ENCODE measurements around the gene CRK. TPM values are rescaled to one million over a fixed set of nuclear protein-coding genes. Genes with fewer than 3 reads are reported as not detected.

Gene CRK
- total and polyA plus RNA-seq, 7 donors = 26.4 to 60.4 (median 34.7) TPM

- no peak for TF ChIP-seq CTCF (IDR thresholded peaks at IDR 0.05)
- ATAC-seq (peak; percentile 22 to 40 (median 35)), DNase-seq (no peak)
- H3K27me3 ChIP-seq (ENCODE audit: insufficient read depth in 3 of 3, low read length in 2 of 3) = no peaks in the 10 kb centered on the region
- H3K36me3 ChIP-seq (ENCODE audit: insufficient read depth in 1 of 2, low read depth in 1 of 2) = peaks cover 5 to 51% of the 10 kb centered on the region in 2 donors
- H3K27ac ChIP-seq = peak overlapping the region; percentile 77
- 49 to 62% (median 50%) methylated on average over 8 to 10 of the region's 10 CpGs for WGBS, 3 donors
- H3K4me1 ChIP-seq = peaks cover 38% of the 10 kb centered on the region
- intact Hi-C loops (cut with DNase I) = no loop called here
- H3K9me3 ChIP-seq = no peaks in the 10 kb centered on the region
- H3K4me3 ChIP-seq = no peak overlapping the region
These were observed 32.4 kb downstream of the CRK start for GRCh38 chr17:1423456-1424135.

- intact Hi-C loops (cut with DNase I) = no loop called here
- no peaks in the 10 kb centered on the region for H3K9me3 ChIP-seq
- DNase-seq (peak in 1 of 2 donors; percentile 44), ATAC-seq (peak; percentile 93 to 98 (median 96))
- peaks cover 5 to 49% of the 10 kb centered on the region in 2 donors for H3K36me3 ChIP-seq (ENCODE audit: insufficient read depth in 1 of 2, low read depth in 1 of 2)
- H3K27ac ChIP-seq = peak overlapping the region; percentile 77
- peaks cover 38% of the 10 kb centered on the region for H3K4me1 ChIP-seq
- TF ChIP-seq CTCF (IDR thresholded peaks at IDR 0.05) = no peak
- 24 to 41% (median 29%) methylated on average over 7 of the region's 7 CpGs for WGBS, 3 donors
- H3K27me3 ChIP-seq (ENCODE audit: insufficient read depth in 3 of 3, low read length in 2 of 3) = no peaks in the 10 kb centered on the region
- H3K4me3 ChIP-seq = no peak overlapping the region
These were observed 33.1 kb downstream of the CRK start for GRCh38 chr17:1422885-1423284.

- 72 to 92% (median 77%) methylated on average over 11 of the region's 11 CpGs for WGBS, 3 donors
These were observed 34.6 kb downstream of the CRK start for GRCh38 chr17:1421470-1421869.

GRCh38 chr17:1420981-1421380 lies 35.1 kb downstream of the CRK start:
- peaks cover 5 to 46% of the 10 kb centered on the region in 2 donors for H3K36me3 ChIP-seq (ENCODE audit: insufficient read depth in 1 of 2, low read depth in 1 of 2)
- no peak for TF ChIP-seq CTCF (IDR thresholded peaks at IDR 0.05)
- H3K27ac ChIP-seq = peak overlapping the region; percentile 77

More at GRCh38 chr17:1421470-1421869, 34.6 kb downstream of the CRK start:
- Histone ChIP-seq H3K4me1 (peaks cover 38% of the 10 kb centered on the region), H3K4me3 (no peak overlapping the region), H3K36me3 (ENCODE audit: insufficient read depth in 1 of 2, low read depth in 1 of 2) (peaks cover 5 to 49% of the 10 kb centered on the region in 2 donors), H3K9me3 (no peaks in the 10 kb centered on the region), H3K27ac (peak overlapping the region; percentile 77), H3K27me3 (ENCODE audit: insufficient read depth in 3 of 3, low read length in 2 of 3) (no peaks in the 10 kb centered on the region)
- intact Hi-C loops (cut with DNase I) = no loop called here
- TF ChIP-seq CTCF (IDR thresholded peaks at IDR 0.05) = no peak
- ATAC-seq (peak in 1 of 4 donors; percentile 22), DNase-seq (peak in 1 of 2 donors; percentile 51)

More at GRCh38 chr17:1420981-1421380, 35.1 kb downstream of the CRK start:
- ATAC-seq (no peak), DNase-seq (no peak)
- H3K27me3 ChIP-seq (ENCODE audit: insufficient read depth in 3 of 3, low read length in 2 of 3) = no peaks in the 10 kb centered on the region
- 76 to 91% (median 86%) methylated on average over 2 of the region's 2 CpGs for WGBS, 3 donors
- H3K9me3 ChIP-seq = no peaks in the 10 kb centered on the region
- H3K4me3 ChIP-seq = no peak overlapping the region
- H3K4me1 ChIP-seq = peaks cover 38% of the 10 kb centered on the region
- intact Hi-C loops (cut with DNase I) = no loop called here
